GM06990 (cell line): ENCODE data around the gene TTLL12.

Experiments
- DNase-seq: peaks from one replicate; pipeline ENCODE4 v3.0.0-alpha.2; 2011; ENCODE audit not compliant: insufficient read length; ENCODE audit errors: extremely low read depth
- H3K27me3 ChIP-seq: replicated peaks from 2 replicates; pipeline ENCODE4 v1.6.0; 2011; ENCODE audit warnings: low read length; ENCODE audit not compliant: control insufficient read depth, insufficient read depth
- H3K36me3 ChIP-seq: 2 replicates; pipeline ENCODE4 v1.5.1; 2011; ENCODE audit warnings: low read length; ENCODE audit not compliant: control insufficient read depth, insufficient read depth
- H3K4me3 ChIP-seq: replicated peaks from 2 replicates; pipeline ENCODE4 v1.5.1; 2011; ENCODE audit warnings: low read depth, mild to moderate bottlenecking, control low read depth, low read length
- CTCF ChIP-seq: IDR thresholded peaks from 2 replicates; pipeline ENCODE4 v1.5.1; 2011; ENCODE audit warnings: low read length, control low read depth, mild to moderate bottlenecking, inconsistent platforms; ENCODE audit not compliant: insufficient read depth, poor library complexity, severe bottlenecking

The TTLL12 gene

GRCh38 chr22:43179146-43179910 lies 7.6 kb downstream of the TTLL12 start:
- Histone ChIP-seq H3K36me3 (peaks cover 31% of the 10 kb centered on the region), H3K4me3 (no peak overlapping the region), H3K27me3 (no peaks in the 10 kb centered on the region)
- DNase-seq = no peak
- TF ChIP-seq CTCF = no peak

- DNase-seq = no peak
- Histone ChIP-seq H3K27me3 (no peaks in the 10 kb centered on the region), H3K4me3 (no peak overlapping the region), H3K36me3 (peaks cover 35% of the 10 kb centered on the region)
- TF ChIP-seq CTCF = no peak
These were observed 9.5 kb downstream of the TTLL12 start for GRCh38 chr22:43177479-43177878.

GRCh38 chr22:43176090-43176489 lies 10.8 kb downstream of the TTLL12 start:
- Histone ChIP-seq H3K27me3 (no peaks in the 10 kb centered on the region), H3K36me3 (peaks cover 33% of the 10 kb centered on the region), H3K4me3 (no peak overlapping the region)
- TF ChIP-seq CTCF = no peak
- DNase-seq = no peak

- Histone ChIP-seq H3K27me3 (no peaks in the 10 kb centered on the region), H3K36me3 (peaks cover 34% of the 10 kb centered on the region), H3K4me3 (no peak overlapping the region)
- no peak for DNase-seq
- TF ChIP-seq CTCF = no peak
These were observed 11.9 kb downstream of the TTLL12 start for GRCh38 chr22:43174941-43175531.

- no peak for TF ChIP-seq CTCF
- no peak for DNase-seq
- Histone ChIP-seq H3K4me3 (no peak overlapping the region), H3K36me3 (peaks cover 28% of the 10 kb centered on the region), H3K27me3 (no peaks in the 10 kb centered on the region)
These were observed 12.8 kb downstream of the TTLL12 start for GRCh38 chr22:43173976-43174720.
